ENCODE results near the gene ZNF580.

ZNF580 gene

GRCh38 chr19:55673889-55674288 lies 33.1 kb downstream of the ZNF580 start:
- H3K36me3 Mint-ChIP-seq (ENCODE audit: low read depth): peaks cover 49% of the 10 kb centered on the region
- peak overlapping the region; percentile 71 for H3K27ac Mint-ChIP-seq
- DNase-seq (ENCODE audit: low spot score): no peak
- H3K27me3 Mint-ChIP-seq (ENCODE audit: low read depth): no peaks in the 10 kb centered on the region
- H3K9me3 Mint-ChIP-seq: no peaks in the 10 kb centered on the region
- H3K4me1 Mint-ChIP-seq (ENCODE audit: low read depth): peaks cover 21% of the 10 kb centered on the region
- H3K4me3 Mint-ChIP-seq: no peak overlapping the region

- no peaks in the 10 kb centered on the region for H3K27me3 Mint-ChIP-seq (ENCODE audit: low read depth)
- peak overlapping the region; percentile 27 for H3K4me3 Mint-ChIP-seq
- no peaks in the 10 kb centered on the region for H3K9me3 Mint-ChIP-seq
- peak overlapping the region; percentile 71 for H3K27ac Mint-ChIP-seq
- peaks cover 22% of the 10 kb centered on the region for H3K4me1 Mint-ChIP-seq (ENCODE audit: low read depth)
- DNase-seq (ENCODE audit: low spot score): no peak
- H3K36me3 Mint-ChIP-seq (ENCODE audit: low read depth): peaks cover 50% of the 10 kb centered on the region
These were observed 33.6 kb downstream of the ZNF580 start for GRCh38 chr19:55674459-55674840.

- Mint-ChIP-seq H3K27me3 (ENCODE audit: low read depth) (no peaks in the 10 kb centered on the region), H3K9me3 (no peaks in the 10 kb centered on the region), H3K27ac (peak within 1 kb of the TSS; percentile 93), H3K4me3 (peak within 1 kb of the TSS; percentile 97), H3K36me3 (ENCODE audit: low read depth) (peaks cover 49% of the 10 kb centered on the region), H3K4me1 (ENCODE audit: low read depth) (peaks cover 28% of the 10 kb centered on the region)
- DNase-seq (ENCODE audit: low spot score): peak; percentile 96
These were observed 34.2 kb downstream of the ZNF580 start, which contains the start of gene EPN1 for GRCh38 chr19:55674841-55675660. EPN1 (plus strand) TSS chr19:55675226; CDS start chr19:55678628, 3,402 bp downstream.

GRCh38 chr19:55675661-55676354 lies 35.0 kb downstream of the ZNF580 start:
- no peaks in the 10 kb centered on the region for H3K9me3 Mint-ChIP-seq
- DNase-seq (ENCODE audit: low spot score): no peak
- peak overlapping the region; percentile 97 for H3K4me3 Mint-ChIP-seq
- H3K27ac Mint-ChIP-seq: peak overlapping the region; percentile 93
- no peaks in the 10 kb centered on the region for H3K27me3 Mint-ChIP-seq (ENCODE audit: low read depth)
- H3K4me1 Mint-ChIP-seq (ENCODE audit: low read depth): peaks cover 28% of the 10 kb centered on the region
- H3K36me3 Mint-ChIP-seq (ENCODE audit: low read depth): peaks cover 46% of the 10 kb centered on the region

- Mint-ChIP-seq H3K4me1 (ENCODE audit: low read depth) (peaks cover 28% of the 10 kb centered on the region), H3K27ac (peak overlapping the region; percentile 60), H3K9me3 (no peaks in the 10 kb centered on the region), H3K4me3 (peak overlapping the region; percentile 97), H3K36me3 (ENCODE audit: low read depth) (peaks cover 40% of the 10 kb centered on the region), H3K27me3 (ENCODE audit: low read depth) (no peaks in the 10 kb centered on the region)
- no peak for DNase-seq (ENCODE audit: low spot score)
These were observed 35.6 kb downstream of the ZNF580 start for GRCh38 chr19:55676383-55676782.

- Mint-ChIP-seq H3K9me3 (no peaks in the 10 kb centered on the region), H3K27me3 (ENCODE audit: low read depth) (no peaks in the 10 kb centered on the region), H3K36me3 (ENCODE audit: low read depth) (peaks cover 38% of the 10 kb centered on the region), H3K4me3 (peak overlapping the region; percentile 97), H3K4me1 (ENCODE audit: low read depth) (peaks cover 28% of the 10 kb centered on the region), H3K27ac (peak overlapping the region; percentile 60)
- DNase-seq (ENCODE audit: low spot score): no peak
These were observed 36.2 kb downstream of the ZNF580 start for GRCh38 chr19:55676889-55677505.

- peak overlapping the region; percentile 2 for H3K27ac Mint-ChIP-seq
- H3K4me1 Mint-ChIP-seq (ENCODE audit: low read depth): peaks cover 28% of the 10 kb centered on the region
- H3K9me3 Mint-ChIP-seq: no peaks in the 10 kb centered on the region
- H3K4me3 Mint-ChIP-seq: peak overlapping the region; percentile 30
- H3K27me3 Mint-ChIP-seq (ENCODE audit: low read depth): no peaks in the 10 kb centered on the region
- DNase-seq (ENCODE audit: low spot score): no peak
- peaks cover 34% of the 10 kb centered on the region for H3K36me3 Mint-ChIP-seq (ENCODE audit: low read depth)
These were observed 36.8 kb downstream of the ZNF580 start for GRCh38 chr19:55677572-55678028.

GRCh38 chr19:55678121-55678671 lies 37.4 kb downstream of the ZNF580 start:
- no peak for DNase-seq (ENCODE audit: low spot score)

GRCh38 chr19:55679343-55680257 lies 38.8 kb downstream of the ZNF580 start:
- DNase-seq (ENCODE audit: low spot score): no peak
- peaks cover 24% of the 10 kb centered on the region for H3K4me1 Mint-ChIP-seq (ENCODE audit: low read depth)
- no peaks in the 10 kb centered on the region for H3K27me3 Mint-ChIP-seq (ENCODE audit: low read depth)
- H3K4me3 Mint-ChIP-seq: no peak overlapping the region
- peaks cover 26% of the 10 kb centered on the region for H3K36me3 Mint-ChIP-seq (ENCODE audit: low read depth)
- peak overlapping the region; percentile 31 for H3K27ac Mint-ChIP-seq
- no peaks in the 10 kb centered on the region for H3K9me3 Mint-ChIP-seq

More at GRCh38 chr19:55678121-55678671, 37.4 kb downstream of the ZNF580 start:
- Mint-ChIP-seq H3K27me3 (ENCODE audit: low read depth) (no peaks in the 10 kb centered on the region), H3K27ac (peak overlapping the region; percentile 2), H3K9me3 (no peaks in the 10 kb centered on the region), H3K36me3 (ENCODE audit: low read depth) (peaks cover 32% of the 10 kb centered on the region), H3K4me3 (no peak overlapping the region), H3K4me1 (ENCODE audit: low read depth) (peaks cover 28% of the 10 kb centered on the region)

- Mint-ChIP-seq H3K9me3 (no peaks in the 10 kb centered on the region), H3K27ac (no peak overlapping the region), H3K36me3 (ENCODE audit: low read depth) (peaks cover 24% of the 10 kb centered on the region), H3K27me3 (ENCODE audit: low read depth) (no peaks in the 10 kb centered on the region), H3K4me3 (no peak overlapping the region), H3K4me1 (ENCODE audit: low read depth) (peaks cover 23% of the 10 kb centered on the region)
- DNase-seq (ENCODE audit: low spot score): no peak
These were observed 39.7 kb downstream of the ZNF580 start for GRCh38 chr19:55680339-55681130.

GRCh38 chr19:55681131-55682092 lies 40.6 kb downstream of the ZNF580 start:
- H3K9me3 Mint-ChIP-seq: no peaks in the 10 kb centered on the region
- no peaks in the 10 kb centered on the region for H3K27me3 Mint-ChIP-seq (ENCODE audit: low read depth)
- H3K4me3 Mint-ChIP-seq: no peak overlapping the region
- no peak overlapping the region for H3K27ac Mint-ChIP-seq
- H3K36me3 Mint-ChIP-seq (ENCODE audit: low read depth): peaks cover 28% of the 10 kb centered on the region
- no peak for DNase-seq (ENCODE audit: low spot score)
- H3K4me1 Mint-ChIP-seq (ENCODE audit: low read depth): peaks cover 20% of the 10 kb centered on the region
